NCI-H1092 treated with DMSO at 0.1 percent for 48 hours (cell line): ENCODE results near the gene LAMA5.

Experiments used
- DNase-seq: peaks from one replicate; lab custom pipeline; 2025; lab: John Stamatoyannopoulos, UW

The LAMA5 gene

GRCh38 chr20:62312662-62312977 is 54.5 kb downstream of the LAMA5 start:
- DNase-seq: no peak

- no peak for DNase-seq
These were observed 55.1 kb downstream of the LAMA5 start for GRCh38 chr20:62311832-62312661.

- DNase-seq: no peak
These were observed 56.0 kb downstream of the LAMA5 start for GRCh38 chr20:62311150-62311549.

- peak; percentile 11 for DNase-seq
These were observed 56.4 kb downstream of the LAMA5 start for GRCh38 chr20:62310757-62311121.

GRCh38 chr20:62309947-62310756 is 57.0 kb downstream of the LAMA5 start:
- no peak for DNase-seq

- no peak for DNase-seq
These were observed 57.7 kb downstream of the LAMA5 start for GRCh38 chr20:62309198-62309944.

- DNase-seq: no peak
These were observed 58.9 kb downstream of the LAMA5 start for GRCh38 chr20:62308102-62308822.

- DNase-seq: no peak
These were observed 59.6 kb downstream of the LAMA5 start for GRCh38 chr20:62307226-62308101.

GRCh38 chr20:62306414-62307187 is 60.5 kb downstream of the LAMA5 start:
- DNase-seq: no peak

- DNase-seq: no peak
These were observed 61.2 kb downstream of the LAMA5 start for GRCh38 chr20:62305765-62306413.

- DNase-seq: no peak
These were observed 61.9 kb downstream of the LAMA5 start for GRCh38 chr20:62305149-62305764.

- no peak for DNase-seq
These were observed 62.6 kb downstream of the LAMA5 start for GRCh38 chr20:62304331-62305148.

GRCh38 chr20:62303340-62304226 is 63.5 kb downstream of the LAMA5 start:
- no peak for DNase-seq

GRCh38 chr20:62303062-62303339 is 64.1 kb downstream of the LAMA5 start:
- no peak for DNase-seq

- peak; percentile 97 for DNase-seq
These were observed 64.6 kb downstream of the LAMA5 start, which contains the start of gene ADRM1 for GRCh38 chr20:62302341-62303061. ADRM1 (plus strand) TSS chr20:62302997; CDS start chr20:62303569, 572 bp downstream.

GRCh38 chr20:62301773-62302340 is 65.3 kb downstream of the LAMA5 start:
- peak; percentile 87 for DNase-seq
